ENCODE data around the gene CFAP119. TPM values are rescaled to one million over a fixed set of nuclear protein-coding genes. Genes with fewer than 3 reads are reported as not detected.

Gene CFAP119
- polyA plus RNA-seq, 1 donor from 2014 or later: 17.0 TPM

GRCh38 chr16:30805056-30805369, 43.2 kb upstream of the CFAP119 start:
- H4K20me1 ChIP-seq (ENCODE audit: insufficient read depth): no peaks in the 10 kb centered on the region
- no peaks in the 10 kb centered on the region for H3K79me2 ChIP-seq (replicated peaks; ENCODE audit: insufficient read depth, low read length)
- peak overlapping the region; percentile 71 for H3K4me3 ChIP-seq (ENCODE audit: low read length)
- no peak for TF ChIP-seq RAD21 (conservative IDR thresholded peaks at IDR 0.05)
- TF ChIP-seq CTCF (IDR thresholded peaks at IDR 0.05; ENCODE audit: poor library complexity, severe bottlenecking): no peak
- TF ChIP-seq POLR2AphosphoS5 (IDR thresholded peaks at IDR 0.05): no peak
- no peak for TF ChIP-seq SMC3 (conservative IDR thresholded peaks at IDR 0.05; ENCODE audit: poor library complexity)
- TF ChIP-seq REST (IDR thresholded peaks at IDR 0.05; ENCODE audit: borderline replicate concordance): no peak
- no peak for TF ChIP-seq TAF1 (IDR thresholded peaks at IDR 0.05; ENCODE audit: low read depth)
- TF ChIP-seq MXI1 (conservative IDR thresholded peaks at IDR 0.05; ENCODE audit: poor library complexity, severe bottlenecking): no peak
- TF ChIP-seq EP300 (conservative IDR thresholded peaks at IDR 0.05; ENCODE audit: poor library complexity, severe bottlenecking): no peak
- no peak for TF ChIP-seq EZH2 (IDR thresholded peaks at IDR 0.05; ENCODE audit: borderline replicate concordance, insufficient read depth, low read length, poor library complexity, severe bottlenecking)
- peak overlapping the region; percentile 81 for H3K27ac ChIP-seq (ENCODE audit: low read length)
- no peaks in the 10 kb centered on the region for H3K27me3 ChIP-seq (ENCODE audit: insufficient read depth, low read depth, low read length)
- H3K4me2 ChIP-seq (ENCODE audit: low read length): peak overlapping the region; percentile 76
- no peaks in the 10 kb centered on the region for H3K9me3 ChIP-seq (ENCODE audit: low read length)
- peak overlapping the region; percentile 85 for H3K9ac ChIP-seq (ENCODE audit: low read length)
- peak overlapping the region; percentile 53 for H2AFZ ChIP-seq (ENCODE audit: low read depth, low read length)
- no peaks in the 10 kb centered on the region for H3K36me3 ChIP-seq (ENCODE audit: insufficient read depth, low read length)
- H3F3A ChIP-seq (ENCODE audit: insufficient read depth, low read length, poor library complexity, severe bottlenecking): no peaks in the 10 kb centered on the region
- H3K9me2 ChIP-seq (ENCODE audit: insufficient read depth, low read length): no peaks in the 10 kb centered on the region

GRCh38 chr16:30802936-30803335, 41.1 kb upstream of the CFAP119 start:
- H4K20me1 ChIP-seq (ENCODE audit: insufficient read depth): no peaks in the 10 kb centered on the region
- no peak overlapping the region for H2AFZ ChIP-seq (ENCODE audit: low read depth, low read length)
- no peaks in the 10 kb centered on the region for H3K9me3 ChIP-seq (ENCODE audit: low read length)
- H3F3A ChIP-seq (ENCODE audit: insufficient read depth, low read length, poor library complexity, severe bottlenecking): no peaks in the 10 kb centered on the region
- H3K4me3 ChIP-seq (ENCODE audit: low read length): no peak overlapping the region
- no peaks in the 10 kb centered on the region for H3K9me2 ChIP-seq (ENCODE audit: insufficient read depth, low read length)
- H3K36me3 ChIP-seq (ENCODE audit: insufficient read depth, low read length): no peaks in the 10 kb centered on the region
- H3K27me3 ChIP-seq (ENCODE audit: insufficient read depth, low read depth, low read length): no peaks in the 10 kb centered on the region
- TF ChIP-seq EZH2 (IDR thresholded peaks at IDR 0.05; ENCODE audit: borderline replicate concordance, insufficient read depth, low read length, poor library complexity, severe bottlenecking) (no peak), TAF1 (IDR thresholded peaks at IDR 0.05; ENCODE audit: low read depth) (no peak), EP300 (conservative IDR thresholded peaks at IDR 0.05; ENCODE audit: poor library complexity, severe bottlenecking) (no peak), POLR2AphosphoS5 (IDR thresholded peaks at IDR 0.05) (no peak), SMC3 (conservative IDR thresholded peaks at IDR 0.05; ENCODE audit: poor library complexity) (no peak), REST (IDR thresholded peaks at IDR 0.05; ENCODE audit: borderline replicate concordance) (no peak)
- no peak overlapping the region for H3K4me2 ChIP-seq (ENCODE audit: low read length)
- H3K27ac ChIP-seq (ENCODE audit: low read length): no peak overlapping the region
- no peak overlapping the region for H3K9ac ChIP-seq (ENCODE audit: low read length)
- no peaks in the 10 kb centered on the region for H3K79me2 ChIP-seq (replicated peaks; ENCODE audit: insufficient read depth, low read length)

Data from neural cell (in vitro differentiated cells).